A549 treated with AZD2906 at 1 μM for 4 hours (cell line): ENCODE results near the gene ABCC11. TPM values are rescaled to one million over a fixed set of nuclear protein-coding genes. Genes with fewer than 3 reads are reported as not detected.

ENCODE experiments used
- total RNA-seq: library from RNA; stranded (reverse); fragments of 200-300 nt; extraction: Qiagen RNA extraction; gene quantifications from 5 replicates; pipeline ENCODE4 v1.2.3, GENCODE V29; 2022

The ABCC11 gene
- 0.05 to 0.25 TPM (median 0.08 TPM) in 5 replicates for total RNA-seq

GRCh38 chr16:48247311-48247710 is at the start of gene ABCC11:
ABCC11 (minus strand) TSS chr16:48247539; CDS start chr16:48231921, 15,618 bp downstream.

GRCh38 chr16:48244080-48244862 is 3.1 kb downstream of the ABCC11 start, which contains the start of gene LONP2:
LONP2 (plus strand) TSS chr16:48244300; CDS start chr16:48244389, 89 bp downstream.

DNA sequence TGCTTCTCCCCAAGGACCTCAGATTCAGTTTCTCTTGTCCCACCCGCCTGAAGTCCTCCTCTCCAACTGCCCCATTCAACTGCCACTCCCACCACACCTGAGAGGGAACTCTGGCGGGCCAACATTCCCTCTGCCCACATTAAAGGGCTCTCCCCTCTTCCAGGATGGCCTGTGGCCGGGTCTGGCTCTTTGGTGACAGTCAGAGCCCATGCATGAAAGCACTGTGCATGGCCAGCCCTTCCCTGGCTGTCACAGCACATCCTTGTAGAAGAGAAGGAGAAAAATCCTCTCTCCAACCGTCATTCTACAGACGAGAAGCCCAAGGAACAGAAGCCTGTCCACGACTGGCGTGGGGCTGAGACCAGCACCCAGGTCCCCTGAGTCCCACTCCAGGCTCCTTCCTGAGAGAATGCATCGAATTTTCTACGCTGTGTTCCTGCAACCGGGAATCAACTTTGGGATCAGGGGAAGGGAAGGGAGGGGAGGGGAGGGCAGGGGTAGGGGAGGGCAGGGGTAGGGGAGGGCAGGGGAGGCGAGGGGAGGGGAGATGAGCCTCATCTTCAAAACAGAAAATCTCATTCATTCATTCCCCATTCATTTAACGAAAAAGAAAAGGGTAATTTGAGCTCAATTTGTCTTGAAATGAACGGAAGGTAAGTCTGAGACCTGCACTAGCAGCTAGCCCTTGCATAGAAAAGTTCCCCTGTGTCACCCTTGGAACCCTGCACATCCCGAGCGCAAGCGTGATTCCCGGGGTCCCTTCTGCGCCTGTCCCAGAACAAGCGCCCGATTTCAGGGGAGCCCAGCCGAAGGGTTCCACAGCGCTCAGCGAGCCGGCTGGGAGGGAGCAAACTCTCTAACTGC is 91.2 kb downstream of the ABCC11 start, which contains the start of gene ABCC12:
Gene ABCC12 (minus strand): TSS at position 68 of the 864 bp plus-strand sequence. CDS start 9,569 bp downstream, outside the sequence.

Other genes with a start within 250 kb of the ABCC11 start
- gene ABCC12, start 91.5 kb downstream of the ABCC11 start, total RNA-seq: 0.02 to 0.15 TPM (median 0.05 TPM) in 5 replicates
- 23.6 to 31.2 TPM (median 28.7 TPM) in 5 replicates for gene LONP2, start 3.2 kb downstream of the ABCC11 start, total RNA-seq
- gene SIAH1, start 137.9 kb upstream of the ABCC11 start, total RNA-seq: 11.4 to 14.6 TPM (median 14.3 TPM) in 5 replicates